Tibial nerve (tissue), 4 donors: ENCODE measurements around the gene MEOX1. TPM values are rescaled to one million over a fixed set of nuclear protein-coding genes. Genes with fewer than 3 reads are reported as not detected.

Source experiments
- DNase-seq, 2 donors: peaks; one replicate each; pipeline ENCODE4 v3.0.0-alpha.2; 2019; ENCODE audit warnings: low spot score in 2 of 2
- H3K27ac ChIP-seq, 4 donors: fragments of 200-600 bp; sonication (generic) in 3 of 4; one replicate each; pipeline ENCODE4 v1.5.1; 2017 to 2019; ENCODE audit warnings: mild to moderate bottlenecking in 1 of 4
- H3K27me3 ChIP-seq, 2 donors: fragments of 200-600 bp; sonication (generic) in 1 of 2; one replicate each; pipeline versions ENCODE4 v1.5.1 to v1.6.0; 2017 to 2019
- H3K36me3 ChIP-seq, 3 donors: fragments of 200-600 bp; sonication (generic); one replicate each; pipeline ENCODE4 v1.5.1; 2018 to 2019
- H3K4me1 ChIP-seq, 4 donors: fragments of 200-600 bp; sonication (generic) in 3 of 4; one replicate each; pipeline ENCODE4 v1.5.1; 2017 to 2019
- H3K4me3 ChIP-seq, 4 donors: fragments of 200-600 bp; sonication (generic) in 3 of 4; one replicate each; pipeline ENCODE4 v1.5.1; 2017 to 2019; ENCODE audit warnings: mild to moderate bottlenecking in 1 of 4, moderate library complexity in 1 of 4
- H3K9me3 ChIP-seq, 4 donors: fragments of 200-600 bp; sonication (generic) in 3 of 4; one replicate each; pipeline ENCODE4 v1.5.1; 2017 to 2019
- EP300 ChIP-seq, 2 donors: sonication (generic); formaldehyde crosslinking; IDR thresholded peaks; one replicate each; pipeline ENCODE4 v1.6.1; 2017; ENCODE audit warnings: antibody characterized with exemption in 2 of 2, mild to moderate bottlenecking in 1 of 2
- POLR2A ChIP-seq, 2 donors: fragments of 450-650 bp; IDR thresholded peaks; one replicate each; pipeline ENCODE4 v1.6.1; 2017; ENCODE audit warnings: antibody characterized with exemption in 2 of 2, mild to moderate bottlenecking in 2 of 2, moderate library complexity in 2 of 2
- WGBS, 2 donors: methylation state at CpG; one replicate each; pipeline ENCODE4 v1.1.5; 2018; 5-methylcytosine and 5-hydroxymethylcytosine counted together
- total RNA-seq, 4 donors: library from RNA; depleted of rRNA; stranded (reverse); fragments of >200 nt; gene quantifications; one replicate each; pipeline ENCODE4 v1.1.0, GENCODE V29; 2016
- TF ChIP-seq, protein P1 (sequence below), 5 experiments: fragments of 200-600 bp in 3 of 5; fragments of 450-650 bp in 2 of 5; sonication (generic) in 3 of 5; IDR thresholded peaks; one replicate each; pipeline ENCODE4 v1.5.1; 2016 to 2019; ENCODE audit warnings: antibody characterized with exemption in 5 of 5, mild to moderate bottlenecking in 3 of 5, moderate library complexity in 2 of 5

The MEOX1 gene
- total RNA-seq, 4 donors from 2014 or later, result 4.2 to 12.5 (median 5.3) TPM

DNA sequence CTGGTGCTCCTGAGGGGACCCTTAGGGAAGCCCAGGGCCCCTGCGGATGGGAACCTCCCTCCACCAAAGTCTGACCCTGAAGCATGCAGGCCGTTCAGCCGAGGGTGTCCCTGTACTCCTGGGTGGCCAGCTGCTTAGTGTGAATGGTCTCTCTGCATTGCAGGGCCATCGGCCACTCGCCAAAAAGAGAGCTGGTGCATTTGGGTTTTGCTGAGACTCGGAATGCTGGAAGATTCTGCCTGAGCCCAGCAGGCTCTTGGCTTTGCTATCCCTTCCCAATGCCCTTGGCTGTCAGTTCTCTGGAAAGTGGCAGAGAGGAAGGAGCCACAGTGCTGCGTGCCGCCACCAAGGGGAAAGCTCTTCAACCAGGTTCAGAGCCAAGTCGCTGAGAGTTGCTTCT is 2.8 kb downstream of the MEOX1 start:
- Histone ChIP-seq H3K27me3 (no peaks in the 10 kb centered on the region), H3K9me3 (no peaks in the 10 kb centered on the region), H3K27ac (peak overlapping the region in 3 of 4 donors; percentile 41 to 58 (median 51)), H3K36me3 (no peaks in the 10 kb centered on the region), H3K4me1 (peaks cover 0 to 64% (median 9%) of the 10 kb centered on the region in 4 donors), H3K4me3 (peak overlapping the region in 1 of 4 donors; percentile 28)
- no peak for DNase-seq
- WGBS, 2 donors, result 41 to 57% methylated on average over 4 of the region's 9 CpGs
- TF ChIP-seq EP300 (IDR thresholded peaks at IDR 0.05) (no peak), POLR2A (IDR thresholded peaks at IDR 0.05) (no peak)
- TF ChIP-seq, protein P1, sequence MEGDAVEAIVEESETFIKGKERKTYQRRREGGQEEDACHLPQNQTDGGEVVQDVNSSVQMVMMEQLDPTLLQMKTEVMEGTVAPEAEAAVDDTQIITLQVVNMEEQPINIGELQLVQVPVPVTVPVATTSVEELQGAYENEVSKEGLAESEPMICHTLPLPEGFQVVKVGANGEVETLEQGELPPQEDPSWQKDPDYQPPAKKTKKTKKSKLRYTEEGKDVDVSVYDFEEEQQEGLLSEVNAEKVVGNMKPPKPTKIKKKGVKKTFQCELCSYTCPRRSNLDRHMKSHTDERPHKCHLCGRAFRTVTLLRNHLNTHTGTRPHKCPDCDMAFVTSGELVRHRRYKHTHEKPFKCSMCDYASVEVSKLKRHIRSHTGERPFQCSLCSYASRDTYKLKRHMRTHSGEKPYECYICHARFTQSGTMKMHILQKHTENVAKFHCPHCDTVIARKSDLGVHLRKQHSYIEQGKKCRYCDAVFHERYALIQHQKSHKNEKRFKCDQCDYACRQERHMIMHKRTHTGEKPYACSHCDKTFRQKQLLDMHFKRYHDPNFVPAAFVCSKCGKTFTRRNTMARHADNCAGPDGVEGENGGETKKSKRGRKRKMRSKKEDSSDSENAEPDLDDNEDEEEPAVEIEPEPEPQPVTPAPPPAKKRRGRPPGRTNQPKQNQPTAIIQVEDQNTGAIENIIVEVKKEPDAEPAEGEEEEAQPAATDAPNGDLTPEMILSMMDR (IDR thresholded peaks at IDR 0.05), result no peak

DNA sequence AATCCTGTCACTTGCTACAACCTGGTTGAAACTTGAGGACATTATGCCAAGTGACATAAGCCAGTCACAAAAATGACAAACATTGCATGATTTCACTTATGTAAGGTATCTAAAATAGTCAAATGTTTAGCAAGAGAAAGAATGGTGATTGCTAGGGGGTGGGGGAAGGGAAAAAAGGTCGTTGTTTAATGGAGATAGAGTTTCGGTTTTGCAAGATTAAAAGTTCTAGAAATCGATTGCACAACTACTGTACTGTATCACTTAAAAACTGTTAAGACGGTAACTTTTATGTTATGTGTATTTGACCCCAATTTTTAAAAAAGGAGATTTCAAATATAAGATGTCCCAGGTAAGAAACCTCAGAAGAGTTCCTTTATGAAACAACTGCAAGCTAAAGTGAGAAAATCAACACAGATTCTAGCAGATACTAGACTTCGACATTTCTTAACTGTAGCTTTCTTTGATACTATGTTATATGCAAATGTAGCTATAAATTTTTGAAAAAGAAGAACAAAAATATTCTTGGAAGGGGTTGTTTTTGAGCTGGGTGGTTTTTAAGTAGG is 5.9 kb downstream of the MEOX1 start:
- no peak for DNase-seq
- no peak overlapping the region for H3K4me3 ChIP-seq
- H3K9me3 ChIP-seq, result no peaks in the 10 kb centered on the region
- H3K27ac ChIP-seq, result peak overlapping the region in 1 of 4 donors; percentile 5
- 44 to 56% methylated on average over 5 of the region's 5 CpGs for WGBS, 2 donors
- peaks cover 0 to 45% (median 0%) of the 10 kb centered on the region in 4 donors for H3K4me1 ChIP-seq
- no peaks in the 10 kb centered on the region for H3K36me3 ChIP-seq
- no peaks in the 10 kb centered on the region for H3K27me3 ChIP-seq
- TF ChIP-seq, protein P1 (IDR thresholded peaks at IDR 0.05), result no peak
- TF ChIP-seq EP300 (IDR thresholded peaks at IDR 0.05) (no peak), POLR2A (IDR thresholded peaks at IDR 0.05) (no peak)

DNA sequence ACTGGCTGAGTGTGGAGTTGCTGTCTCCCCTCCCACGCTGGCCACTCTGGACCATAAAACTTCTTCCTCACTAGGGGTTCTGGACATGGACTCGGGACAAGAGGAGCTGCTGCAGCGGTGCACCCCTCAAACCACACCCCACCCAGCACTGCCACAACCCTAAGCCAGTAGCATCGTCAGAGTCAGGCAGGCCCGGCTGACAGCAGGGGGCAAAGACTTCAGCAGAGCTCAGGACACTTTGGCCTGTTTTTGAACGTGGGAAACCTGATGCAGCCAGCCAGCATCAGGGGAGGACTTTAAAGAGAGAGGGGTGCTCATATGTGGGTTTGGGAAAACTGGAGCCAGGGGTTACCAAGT is 9.6 kb downstream of the MEOX1 start:
- Histone ChIP-seq H3K4me3 (no peak overlapping the region), H3K27ac (no peak overlapping the region), H3K4me1 (peaks cover 0 to 17% (median 0%) of the 10 kb centered on the region in 4 donors), H3K9me3 (no peaks in the 10 kb centered on the region), H3K27me3 (no peaks in the 10 kb centered on the region), H3K36me3 (no peaks in the 10 kb centered on the region)
- no peak for DNase-seq
- no peak for TF ChIP-seq EP300 (IDR thresholded peaks at IDR 0.05)
- no peak for TF ChIP-seq POLR2A (IDR thresholded peaks at IDR 0.05)
- TF ChIP-seq, protein P1 (IDR thresholded peaks at IDR 0.05), result no peak
- 53 to 69% methylated on average over 4 to 6 of the region's 6 CpGs for WGBS, 2 donors

DNA sequence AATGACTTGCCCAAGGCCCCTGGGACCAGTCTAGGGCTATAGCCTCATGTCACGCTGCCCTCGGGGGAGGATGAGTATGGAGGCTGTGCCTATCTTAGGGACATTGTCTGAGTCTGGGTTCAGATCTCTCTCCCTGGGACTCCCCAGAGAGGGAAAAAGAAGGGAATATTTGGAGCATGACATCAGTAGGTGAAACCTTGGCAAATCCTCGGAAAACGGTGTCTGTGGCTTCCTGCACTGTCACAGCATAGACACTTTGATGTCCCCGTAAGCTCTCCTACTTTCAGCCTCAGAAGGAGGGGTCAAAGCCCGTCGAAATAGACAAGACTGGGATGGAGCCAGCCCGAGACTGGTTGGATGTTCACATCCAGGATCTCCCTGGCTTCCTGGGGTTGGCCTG is 11.3 kb downstream of the MEOX1 start:
- Histone ChIP-seq H3K9me3 (no peaks in the 10 kb centered on the region), H3K4me3 (no peak overlapping the region), H3K36me3 (no peaks in the 10 kb centered on the region), H3K27me3 (peaks cover 0 to 3% of the 10 kb centered on the region in 2 donors), H3K27ac (no peak overlapping the region), H3K4me1 (peaks cover 0 to 19% (median 0%) of the 10 kb centered on the region in 4 donors)
- WGBS, 2 donors, result 78 to 81% methylated on average over 8 of the region's 8 CpGs
- DNase-seq, result no peak
- TF ChIP-seq POLR2A (IDR thresholded peaks at IDR 0.05) (no peak), EP300 (IDR thresholded peaks at IDR 0.05) (no peak)
- TF ChIP-seq, protein P1 (IDR thresholded peaks at IDR 0.05), result no peak

DNA sequence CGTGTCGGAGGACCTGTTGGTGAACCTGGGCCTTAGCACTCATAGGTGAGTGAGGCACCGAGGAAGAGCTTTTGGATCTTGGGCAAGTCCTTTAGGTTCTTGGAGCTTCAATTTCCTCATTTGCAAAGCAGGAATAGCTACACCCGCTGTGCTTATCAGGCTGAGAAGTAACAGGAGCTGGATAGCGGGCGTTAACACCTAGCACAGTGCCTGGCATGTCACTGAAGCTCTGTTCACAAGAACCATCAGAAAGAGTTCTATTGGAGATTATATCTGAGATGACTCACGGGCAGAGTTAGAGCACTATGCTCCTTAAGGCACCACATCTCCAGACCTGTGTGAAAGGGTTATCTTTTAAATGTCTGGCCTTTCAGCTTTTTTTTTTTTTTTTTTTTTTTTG is 12.8 kb downstream of the MEOX1 start:
- 91 to 92% methylated on average over 7 of the region's 7 CpGs for WGBS, 2 donors
- no peak for TF ChIP-seq POLR2A (IDR thresholded peaks at IDR 0.05)
- no peaks in the 10 kb centered on the region for H3K36me3 ChIP-seq
- H3K27ac ChIP-seq, result no peak overlapping the region
- DNase-seq, result no peak
- no peaks in the 10 kb centered on the region for H3K9me3 ChIP-seq
- H3K4me3 ChIP-seq, result no peak overlapping the region
- H3K4me1 ChIP-seq, result peaks cover 0 to 22% (median 0%) of the 10 kb centered on the region in 4 donors
- H3K27me3 ChIP-seq, result peaks cover 0 to 4% of the 10 kb centered on the region in 2 donors
